Retinal pigment epithelial cell (primary cell): ENCODE data around the gene ZNF740.

ENCODE experiments used
- DNase-seq: peaks from one replicate; pipeline ENCODE4 v3.0.0-alpha.2; 2010; ENCODE audit warnings: low read depth
- H3K4me3 ChIP-seq: 2 replicates; pipeline ENCODE4 v1.5.1; 2011; ENCODE audit warnings: mild to moderate bottlenecking, low read length, control low read depth, moderate library complexity
- CTCF ChIP-seq: conservative IDR thresholded peaks from 2 replicates; pipeline ENCODE4 v1.5.1; 2011; ENCODE audit warnings: low read depth, low read length, control low read depth, inconsistent platforms

Gene ZNF740

GRCh38 chr12:53182903-53183302 lies 2.4 kb downstream of the ZNF740 start:
- H3K4me3 ChIP-seq, result no peak overlapping the region
- DNase-seq, result no peak
- TF ChIP-seq CTCF, result no peak

- H3K4me3 ChIP-seq, result no peak overlapping the region
- no peak for TF ChIP-seq CTCF
- DNase-seq, result no peak
Observed at GRCh38 chr12:53184828-53185227, 4.3 kb downstream of the ZNF740 start.

GRCh38 chr12:53185582-53186153 lies 5.1 kb downstream of the ZNF740 start:
- DNase-seq, result no peak
- no peak for TF ChIP-seq CTCF
- no peak overlapping the region for H3K4me3 ChIP-seq

GRCh38 chr12:53186745-53187144 lies 6.2 kb downstream of the ZNF740 start:
- DNase-seq, result no peak
- no peak for TF ChIP-seq CTCF
- H3K4me3 ChIP-seq, result no peak overlapping the region

- no peak for TF ChIP-seq CTCF
- H3K4me3 ChIP-seq, result no peak overlapping the region
- DNase-seq, result no peak
Observed at GRCh38 chr12:53187145-53187899, 6.8 kb downstream of the ZNF740 start.

GRCh38 chr12:53190108-53190729 lies 9.7 kb downstream of the ZNF740 start:
- DNase-seq, result no peak
- H3K4me3 ChIP-seq, result no peak overlapping the region
- peak; percentile 98 for TF ChIP-seq CTCF
